HG02870 (cell line): ENCODE measurements around the gene NTMT1.

ENCODE experiments used
- ATAC-seq: cut with Tn5 transposase; IDR thresholded peaks from one replicate; pipeline ENCODE4 v1.9.1; 2021; ENCODE audit warnings: mild to moderate bottlenecking, moderate library complexity; ENCODE audit not compliant: unreplicated experiment

The NTMT1 gene

GRCh38 chr9:129672702-129673101 is 46.7 kb downstream of the NTMT1 start:
- ATAC-seq = no peak

- ATAC-seq = no peak
Observed at GRCh38 chr9:129673602-129674001, 47.6 kb downstream of the NTMT1 start.

- no peak for ATAC-seq
Observed at GRCh38 chr9:129674229-129674628, 48.3 kb downstream of the NTMT1 start.

GRCh38 chr9:129675620-129676019 is 49.7 kb downstream of the NTMT1 start:
- ATAC-seq = no peak

GRCh38 chr9:129676287-129676686 is 50.3 kb downstream of the NTMT1 start:
- no peak for ATAC-seq

GRCh38 chr9:129676975-129677374 is 51.0 kb downstream of the NTMT1 start:
- no peak for ATAC-seq

GRCh38 chr9:129677456-129677855 is 51.5 kb downstream of the NTMT1 start:
- ATAC-seq = no peak

- ATAC-seq = no peak
Observed at GRCh38 chr9:129678844-129679243, 52.9 kb downstream of the NTMT1 start.

GRCh38 chr9:129679537-129679936 is 53.6 kb downstream of the NTMT1 start:
- ATAC-seq = no peak

- no peak for ATAC-seq
Observed at GRCh38 chr9:129681924-129682323, 56.0 kb downstream of the NTMT1 start.

- ATAC-seq = no peak
Observed at GRCh38 chr9:129682381-129682780, 56.4 kb downstream of the NTMT1 start.

GRCh38 chr9:129685220-129685932 is 59.4 kb downstream of the NTMT1 start:
- no peak for ATAC-seq
